Measurements from ENCODE around the gene SUN2. TPM values are rescaled to one million over a fixed set of nuclear protein-coding genes. Genes with fewer than 3 reads are reported as not detected.

SUN2 gene
- total RNA-seq, 1 donor from 2014 or later, result 16.2 TPM

DNA sequence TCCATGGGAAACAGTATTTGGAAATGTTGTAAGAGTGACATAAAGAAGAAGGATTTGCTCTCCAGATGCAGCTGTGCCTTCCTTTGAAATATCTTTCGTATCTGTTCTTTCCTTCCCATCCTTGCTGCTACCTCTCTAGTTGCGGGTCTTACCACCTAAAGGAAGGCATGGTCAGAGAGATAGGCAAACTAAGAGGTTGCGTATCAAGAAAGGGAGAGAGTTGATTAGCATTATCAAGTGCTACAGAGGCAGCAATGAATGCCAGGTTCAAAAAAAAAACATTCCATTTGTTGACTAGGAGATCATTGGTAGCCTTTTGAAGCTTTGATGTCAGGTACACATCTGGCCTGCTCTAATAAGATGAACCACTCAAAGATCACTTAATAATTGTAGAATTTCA lies 45.4 kb downstream of the SUN2 start:
- TF ChIP-seq, protein P1, sequence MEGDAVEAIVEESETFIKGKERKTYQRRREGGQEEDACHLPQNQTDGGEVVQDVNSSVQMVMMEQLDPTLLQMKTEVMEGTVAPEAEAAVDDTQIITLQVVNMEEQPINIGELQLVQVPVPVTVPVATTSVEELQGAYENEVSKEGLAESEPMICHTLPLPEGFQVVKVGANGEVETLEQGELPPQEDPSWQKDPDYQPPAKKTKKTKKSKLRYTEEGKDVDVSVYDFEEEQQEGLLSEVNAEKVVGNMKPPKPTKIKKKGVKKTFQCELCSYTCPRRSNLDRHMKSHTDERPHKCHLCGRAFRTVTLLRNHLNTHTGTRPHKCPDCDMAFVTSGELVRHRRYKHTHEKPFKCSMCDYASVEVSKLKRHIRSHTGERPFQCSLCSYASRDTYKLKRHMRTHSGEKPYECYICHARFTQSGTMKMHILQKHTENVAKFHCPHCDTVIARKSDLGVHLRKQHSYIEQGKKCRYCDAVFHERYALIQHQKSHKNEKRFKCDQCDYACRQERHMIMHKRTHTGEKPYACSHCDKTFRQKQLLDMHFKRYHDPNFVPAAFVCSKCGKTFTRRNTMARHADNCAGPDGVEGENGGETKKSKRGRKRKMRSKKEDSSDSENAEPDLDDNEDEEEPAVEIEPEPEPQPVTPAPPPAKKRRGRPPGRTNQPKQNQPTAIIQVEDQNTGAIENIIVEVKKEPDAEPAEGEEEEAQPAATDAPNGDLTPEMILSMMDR (IDR thresholded peaks at IDR 0.05), result no peak
- TF ChIP-seq EZH2phosphoT487 (IDR thresholded peaks at IDR 0.05) (no peak), EZH2 (IDR thresholded peaks at IDR 0.05) (no peak)
- Histone ChIP-seq H3K9me3 (ENCODE audit: low read depth) (no peaks in the 10 kb centered on the region), H3K79me2 (ENCODE audit: low read depth) (peaks cover 95% of the 10 kb centered on the region), H4K20me1 (ENCODE audit: low read depth) (peaks cover 94% of the 10 kb centered on the region), H3K4me3 (no peak overlapping the region), H3K4me2 (no peak overlapping the region), H3K27me3 (no peaks in the 10 kb centered on the region), H3F3A (ENCODE audit: low read depth) (peaks cover 26% of the 10 kb centered on the region), H3K9ac (no peak overlapping the region), H3K4me1 (peaks cover 39% of the 10 kb centered on the region), H3K27ac (no peak overlapping the region), H3K36me3 (no peaks in the 10 kb centered on the region), H2AFZ (replicated peaks) (no peak overlapping the region)
- no peak overlapping the region for H3K27ac Mint-ChIP-seq
- peaks cover 11% of the 10 kb centered on the region for H3K27me3 Mint-ChIP-seq (ENCODE audit: insufficient read depth, low read depth)
- H3K4me1 Mint-ChIP-seq, result peaks cover 45% of the 10 kb centered on the region
- no peak overlapping the region for H3K4me3 Mint-ChIP-seq
- H3K36me3 Mint-ChIP-seq, result peaks cover 10% of the 10 kb centered on the region
- no peak for DNase-seq (ENCODE audit: low spot score)
- no peaks in the 10 kb centered on the region for H3K9me3 Mint-ChIP-seq

DNA sequence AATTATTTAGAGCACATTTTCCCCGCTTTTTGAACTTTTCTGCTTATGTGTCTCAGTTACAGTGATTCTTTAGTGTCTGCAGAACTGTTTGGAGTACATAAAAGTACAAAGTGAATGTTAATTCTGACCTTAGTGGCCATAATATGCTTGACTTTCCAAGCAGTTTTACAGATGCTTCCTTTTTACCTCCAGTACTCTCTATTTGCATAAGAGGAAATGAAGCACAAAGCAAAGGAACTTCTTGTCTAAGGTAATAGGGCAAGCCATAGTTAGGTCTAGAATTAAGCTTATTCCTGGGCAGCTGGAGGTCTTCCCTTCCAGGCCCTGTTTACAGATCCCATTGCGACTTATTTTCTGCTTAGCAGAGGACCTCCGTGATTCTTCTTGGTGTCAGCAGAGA lies 46.5 kb downstream of the SUN2 start:
- no peak for DNase-seq (ENCODE audit: low spot score)
- peaks cover 85% of the 10 kb centered on the region for H3K79me2 ChIP-seq (ENCODE audit: low read depth)
- Mint-ChIP-seq H3K36me3 (peaks cover 10% of the 10 kb centered on the region), H3K4me3 (no peak overlapping the region), H3K27ac (no peak overlapping the region), H3K9me3 (no peaks in the 10 kb centered on the region), H3K4me1 (peaks cover 53% of the 10 kb centered on the region), H3K27me3 (ENCODE audit: insufficient read depth, low read depth) (peaks cover 19% of the 10 kb centered on the region)
- no peak overlapping the region for H3K27ac ChIP-seq
- H3K27me3 ChIP-seq, result no peaks in the 10 kb centered on the region
- no peak overlapping the region for H2AFZ ChIP-seq (replicated peaks)
- no peak overlapping the region for H3K4me2 ChIP-seq
- peaks cover 45% of the 10 kb centered on the region for H3K4me1 ChIP-seq
- no peaks in the 10 kb centered on the region for H3K9me3 ChIP-seq (ENCODE audit: low read depth)
- no peak for TF ChIP-seq EZH2 (IDR thresholded peaks at IDR 0.05)
- TF ChIP-seq, protein P1 (IDR thresholded peaks at IDR 0.05), result no peak
- TF ChIP-seq EZH2phosphoT487 (IDR thresholded peaks at IDR 0.05), result no peak
- no peak overlapping the region for H3K4me3 ChIP-seq
- H4K20me1 ChIP-seq (ENCODE audit: low read depth), result peaks cover 84% of the 10 kb centered on the region
- peaks cover 35% of the 10 kb centered on the region for H3F3A ChIP-seq (ENCODE audit: low read depth)
- no peaks in the 10 kb centered on the region for H3K36me3 ChIP-seq
- no peak overlapping the region for H3K9ac ChIP-seq

DNA sequence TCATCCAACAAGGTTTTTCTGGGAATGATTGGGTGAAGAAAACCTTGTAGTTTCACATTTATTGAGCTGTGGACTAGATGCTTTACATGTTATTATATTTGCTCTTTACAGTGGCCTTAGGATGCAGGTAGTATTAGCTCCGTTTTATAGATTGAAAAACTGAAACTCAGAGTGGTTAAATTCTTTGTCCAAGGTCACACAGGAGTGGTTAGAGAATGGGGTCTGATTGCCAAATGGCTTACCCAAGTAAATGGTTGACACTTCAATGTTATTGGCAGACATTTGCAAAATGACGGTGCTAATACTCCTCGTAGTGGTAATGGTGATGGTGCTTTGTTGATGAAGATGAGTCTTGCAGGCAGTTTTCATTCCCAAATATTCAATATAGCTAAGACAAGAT lies 47.8 kb downstream of the SUN2 start:
- no peaks in the 10 kb centered on the region for H3K27me3 ChIP-seq
- H3K79me2 ChIP-seq (ENCODE audit: low read depth), result peaks cover 72% of the 10 kb centered on the region
- peak overlapping the region; percentile 88 for H3K4me3 ChIP-seq
- peaks cover 35% of the 10 kb centered on the region for H3F3A ChIP-seq (ENCODE audit: low read depth)
- no peak for DNase-seq (ENCODE audit: low spot score)
- Mint-ChIP-seq H3K27me3 (ENCODE audit: insufficient read depth, low read depth) (peaks cover 14% of the 10 kb centered on the region), H3K4me3 (peak overlapping the region; percentile 64), H3K27ac (no peak overlapping the region), H3K36me3 (peaks cover 7% of the 10 kb centered on the region), H3K4me1 (peaks cover 48% of the 10 kb centered on the region), H3K9me3 (no peaks in the 10 kb centered on the region)
- peaks cover 70% of the 10 kb centered on the region for H4K20me1 ChIP-seq (ENCODE audit: low read depth)
- no peak overlapping the region for H3K9ac ChIP-seq
- TF ChIP-seq, protein P1 (IDR thresholded peaks at IDR 0.05), result no peak
- TF ChIP-seq EZH2phosphoT487 (IDR thresholded peaks at IDR 0.05), result no peak
- no peak for TF ChIP-seq EZH2 (IDR thresholded peaks at IDR 0.05)
- no peaks in the 10 kb centered on the region for H3K36me3 ChIP-seq
- H3K4me1 ChIP-seq, result peaks cover 34% of the 10 kb centered on the region
- no peak overlapping the region for H3K27ac ChIP-seq
- H3K9me3 ChIP-seq (ENCODE audit: low read depth), result no peaks in the 10 kb centered on the region
- peak overlapping the region; percentile 99 for H3K4me2 ChIP-seq
- H2AFZ ChIP-seq (replicated peaks), result no peak overlapping the region
